ENCODE results near the gene KIRREL1. TPM values are rescaled to one million over a fixed set of nuclear protein-coding genes. Genes with fewer than 3 reads are reported as not detected.
A peak's percentile ranks its signal among the peaks of the same experiment; 100 is the strongest.

The KIRREL1 gene
- total RNA-seq, 1 experiment from 2014 or later, result 22.2 TPM

GRCh38 chr1:158040323-158040722 is 46.9 kb downstream of the KIRREL1 start:
- DNase-seq (ENCODE audit: low read depth, low spot score), result no peak
- in situ Hi-C loops (cut with HindIII; ENCODE audit: low pct_unique_long_range_greater_than_20kb, low sequenced_read_pairs), result no loop called here

GRCh38 chr1:158043232-158043631 is 49.8 kb downstream of the KIRREL1 start:
- DNase-seq (ENCODE audit: low read depth, low spot score), result peak; percentile 69
- in situ Hi-C loops (cut with HindIII; ENCODE audit: low pct_unique_long_range_greater_than_20kb, low sequenced_read_pairs), result no loop called here

GRCh38 chr1:158045639-158046038 is 52.2 kb downstream of the KIRREL1 start:
- peak; percentile 85 for DNase-seq (ENCODE audit: low read depth, low spot score)
- in situ Hi-C loops (cut with HindIII; ENCODE audit: low pct_unique_long_range_greater_than_20kb, low sequenced_read_pairs), result no loop called here

- in situ Hi-C loops (cut with HindIII; ENCODE audit: low pct_unique_long_range_greater_than_20kb, low sequenced_read_pairs), result no loop called here
- no peak for DNase-seq (ENCODE audit: low read depth, low spot score)
Measured at GRCh38 chr1:158046715-158047510, 53.5 kb downstream of the KIRREL1 start.

- in situ Hi-C loops (cut with HindIII; ENCODE audit: low pct_unique_long_range_greater_than_20kb, low sequenced_read_pairs), result no loop called here
- no peak for DNase-seq (ENCODE audit: low read depth, low spot score)
Measured at GRCh38 chr1:158048371-158049067, 55.1 kb downstream of the KIRREL1 start.

GRCh38 chr1:158049853-158050252 is 56.4 kb downstream of the KIRREL1 start:
- DNase-seq (ENCODE audit: low read depth, low spot score), result no peak
- in situ Hi-C loops (cut with HindIII; ENCODE audit: low pct_unique_long_range_greater_than_20kb, low sequenced_read_pairs), result no loop called here

- in situ Hi-C loops (cut with HindIII; ENCODE audit: low pct_unique_long_range_greater_than_20kb, low sequenced_read_pairs), result no loop called here
- DNase-seq (ENCODE audit: low read depth, low spot score), result peak; percentile 37
Measured at GRCh38 chr1:158053276-158053675, 59.8 kb downstream of the KIRREL1 start.

- no peak for DNase-seq (ENCODE audit: low read depth, low spot score)
- in situ Hi-C loops (cut with HindIII; ENCODE audit: low pct_unique_long_range_greater_than_20kb, low sequenced_read_pairs), result no loop called here
Measured at GRCh38 chr1:158054721-158055120, 61.3 kb downstream of the KIRREL1 start.

GRCh38 chr1:158055854-158056253 is 62.4 kb downstream of the KIRREL1 start:
- DNase-seq (ENCODE audit: low read depth, low spot score), result no peak
- in situ Hi-C loops (cut with HindIII; ENCODE audit: low pct_unique_long_range_greater_than_20kb, low sequenced_read_pairs), result no loop called here

- in situ Hi-C loops (cut with HindIII; ENCODE audit: low pct_unique_long_range_greater_than_20kb, low sequenced_read_pairs), result no loop called here
- DNase-seq (ENCODE audit: low read depth, low spot score), result no peak
Measured at GRCh38 chr1:158056498-158056897, 63.1 kb downstream of the KIRREL1 start.

GRCh38 chr1:158058237-158058985 is 65.0 kb downstream of the KIRREL1 start:
- in situ Hi-C loops (cut with HindIII; ENCODE audit: low pct_unique_long_range_greater_than_20kb, low sequenced_read_pairs), result no loop called here
- no peak for DNase-seq (ENCODE audit: low read depth, low spot score)

- DNase-seq (ENCODE audit: low read depth, low spot score), result no peak
- in situ Hi-C loops (cut with HindIII; ENCODE audit: low pct_unique_long_range_greater_than_20kb, low sequenced_read_pairs), result no loop called here
Measured at GRCh38 chr1:158059984-158060383, 66.5 kb downstream of the KIRREL1 start.

- in situ Hi-C loops (cut with HindIII; ENCODE audit: low pct_unique_long_range_greater_than_20kb, low sequenced_read_pairs), result no loop called here
- no peak for DNase-seq (ENCODE audit: low read depth, low spot score)
Measured at GRCh38 chr1:158062174-158062573, 68.7 kb downstream of the KIRREL1 start.

- DNase-seq (ENCODE audit: low read depth, low spot score), result no peak
- in situ Hi-C loops (cut with HindIII; ENCODE audit: low pct_unique_long_range_greater_than_20kb, low sequenced_read_pairs), result no loop called here
Measured at GRCh38 chr1:158067662-158068061, 74.2 kb downstream of the KIRREL1 start.

- in situ Hi-C loops (cut with HindIII; ENCODE audit: low pct_unique_long_range_greater_than_20kb, low sequenced_read_pairs), result no loop called here
- DNase-seq (ENCODE audit: low read depth, low spot score), result no peak
Measured at GRCh38 chr1:158068918-158069317, 75.5 kb downstream of the KIRREL1 start.

GRCh38 chr1:158071138-158071537 is 77.7 kb downstream of the KIRREL1 start:
- in situ Hi-C loops (cut with HindIII; ENCODE audit: low pct_unique_long_range_greater_than_20kb, low sequenced_read_pairs), result no loop called here
- no peak for DNase-seq (ENCODE audit: low read depth, low spot score)

- no peak for DNase-seq (ENCODE audit: low read depth, low spot score)
- in situ Hi-C loops (cut with HindIII; ENCODE audit: low pct_unique_long_range_greater_than_20kb, low sequenced_read_pairs), result no loop called here
Measured at GRCh38 chr1:158075078-158075477, 81.6 kb downstream of the KIRREL1 start.

GRCh38 chr1:158076441-158076840 is 83.0 kb downstream of the KIRREL1 start:
- in situ Hi-C loops (cut with HindIII; ENCODE audit: low pct_unique_long_range_greater_than_20kb, low sequenced_read_pairs), result no loop called here

More at GRCh38 chr1:158076441-158076840, 83.0 kb downstream of the KIRREL1 start:
- no peak for DNase-seq (ENCODE audit: low read depth, low spot score)

Data from SK-MEL-5 (cell line).